ENCODE results near the gene ZNF865. TPM values are rescaled to one million over a fixed set of nuclear protein-coding genes. Genes with fewer than 3 reads are reported as not detected.

Gene ZNF865
- total and polyA plus RNA-seq, 2 donors (not counting 3 experiments of a cell fraction or from before 2014, with no cell fraction given): 4.0 to 10.1 TPM

DNA sequence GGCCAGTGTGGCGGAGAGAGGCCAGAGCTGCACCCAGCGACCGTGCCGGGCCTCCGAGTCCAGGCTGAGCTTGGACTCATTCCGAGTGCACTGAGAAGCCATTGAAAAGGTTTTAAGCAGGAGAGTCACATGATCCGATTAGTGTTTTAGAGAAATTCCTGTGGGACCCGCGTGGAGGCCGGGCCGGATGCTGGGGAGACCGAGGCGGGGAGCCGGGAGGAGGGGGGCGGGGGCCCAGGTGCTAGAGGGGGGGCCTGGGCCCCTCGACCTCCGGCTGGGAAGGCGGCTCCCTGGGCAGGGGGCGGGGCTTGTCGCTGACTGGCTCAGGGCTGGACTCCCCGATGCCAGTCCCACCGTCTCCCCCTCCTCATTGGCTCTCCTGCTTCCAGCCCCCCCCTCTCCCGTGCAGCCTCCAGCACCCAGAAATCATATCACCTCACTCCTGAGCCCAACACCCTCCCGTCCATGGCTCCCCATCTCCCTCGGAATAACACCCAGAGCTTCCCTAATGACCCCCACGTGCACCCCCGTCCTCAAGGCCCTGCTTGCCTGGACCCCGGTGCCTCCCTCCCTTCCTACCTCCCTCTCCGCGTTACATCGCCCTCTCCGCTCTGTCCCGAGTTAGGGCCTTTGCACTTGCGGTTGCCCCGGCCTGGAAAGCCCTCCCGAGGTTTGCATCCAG, 19.6 kb upstream of the ZNF865 start:
- peak; percentile 68 for DNase-seq (ENCODE audit: low read depth, low spot score)
- no TSS peak for BruUV-seq (replicated peaks)
- peaks cover 4 to 7% of the 10 kb centered on the region in 2 experiments for H3K27me3 ChIP-seq (ENCODE audit: control insufficient read depth in 2 of 2, insufficient read depth in 2 of 2, low read length in 2 of 2)
- ChIA-PET CTCF (interaction anchor here (1.0 kb wide), 2 partner anchors 18 to 69 kb away, joined by 3 to 4 read pairs; no protein-coding TSS in a partner anchor), POLR2A (interaction anchor here (0.5 to 2.3 kb wide), 2 partner anchors 14 to 61 kb away, joined by 3 to 8 read pairs; partner anchors contain the start of genes FIZ1 and ZNF524)
- no peaks in the 10 kb centered on the region for H3K36me3 ChIP-seq (ENCODE audit: control insufficient read depth in 2 of 2, extremely low read depth in 1 of 2, insufficient read depth in 2 of 2, low read length in 2 of 2)
- no peaks in the 10 kb centered on the region for H3K9me3 ChIP-seq (replicated peaks; ENCODE audit: control insufficient read depth, insufficient read depth, low read length)
- peak; percentile 18 for FAIRE-seq
- H3K79me2 ChIP-seq (ENCODE audit: control insufficient read depth, insufficient read depth, low read length): no peaks in the 10 kb centered on the region
- dilution Hi-C loops (cut with MboI; ENCODE audit: extremely low pct_ligation_motif_present, low sequenced_read_pairs): no loop called here
- H3K4me3 ChIP-seq (replicated peaks in 1 of 3; ENCODE audit: insufficient read depth in 1 of 3, low read depth in 1 of 3, low read length in 3 of 3): peak overlapping the region in 1 of 3 experiments; percentile 22
- no peaks in the 10 kb centered on the region for H3K9me1 ChIP-seq (replicated peaks; ENCODE audit: control insufficient read depth, extremely low read depth, insufficient read depth, low read length)
- intact Hi-C loops (cut with micrococcal nuclease): no loop called here
- H3K27ac ChIP-seq (ENCODE audit: insufficient read depth, low read depth, low read length): no peak overlapping the region
- no peaks in the 10 kb centered on the region for H4K20me1 ChIP-seq (replicated peaks; ENCODE audit: control insufficient read depth, extremely low read depth, insufficient read depth, low read length)
- H3K9ac ChIP-seq (replicated peaks; ENCODE audit: extremely low read depth, insufficient read depth, low read length): no peak overlapping the region
- no peak for TF ChIP-seq POLR2AphosphoS5 (IDR thresholded peaks at IDR 0.05; ENCODE audit: insufficient read depth, low read depth, low read length)
- TF ChIP-seq EZH2 (IDR thresholded peaks at IDR 0.05; ENCODE audit: borderline replicate concordance, low read depth, low read length, severe bottlenecking): no peak
- no peak for TF ChIP-seq MAX (IDR thresholded peaks at IDR 0.05; ENCODE audit: insufficient read depth, insufficient read length)
- peaks cover 4% of the 10 kb centered on the region for H3K4me1 ChIP-seq (ENCODE audit: control insufficient read depth, extremely low read depth, insufficient read depth, low read length)
- H2AFZ ChIP-seq (ENCODE audit: low read depth, low read length): peak overlapping the region; percentile 58
- no peak overlapping the region for H3K4me2 ChIP-seq (ENCODE audit: insufficient read depth, low read length)

DNA sequence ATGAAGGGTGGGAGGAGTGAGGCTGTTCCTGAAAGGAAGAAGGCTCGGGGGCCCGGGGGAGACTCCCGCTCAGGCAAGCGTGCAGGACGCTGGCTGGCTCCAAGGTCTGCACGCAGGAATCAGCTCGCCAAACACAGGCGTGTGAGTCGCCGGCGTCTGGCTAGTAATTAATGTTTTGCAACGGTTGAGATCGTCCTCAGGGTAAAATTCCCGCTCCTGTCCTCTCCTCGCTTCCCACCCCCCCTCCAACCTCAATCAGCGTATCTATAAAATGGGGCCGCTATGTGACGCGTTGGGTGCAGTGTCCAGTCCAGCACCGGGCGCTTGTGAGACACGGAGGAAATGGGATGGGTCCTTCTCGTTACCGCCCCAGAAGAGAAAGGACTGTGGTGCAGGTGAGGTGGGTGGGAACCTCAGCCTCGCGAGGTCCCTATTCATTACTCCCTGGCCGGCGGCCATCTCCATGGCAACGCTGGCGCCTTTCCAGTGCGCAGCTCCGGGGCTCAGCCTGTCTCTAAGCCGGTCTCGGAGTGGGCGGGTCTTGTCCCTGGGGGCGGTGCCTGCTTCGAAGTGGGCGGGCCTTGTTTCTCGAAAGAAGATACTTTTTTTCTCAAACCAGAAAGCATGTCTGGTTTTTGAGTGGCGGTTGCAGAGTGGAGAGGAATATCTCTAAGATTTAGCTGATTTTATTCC, 18.3 kb upstream of the ZNF865 start:
- Histone ChIP-seq H3K36me3 (ENCODE audit: control insufficient read depth in 2 of 2, extremely low read depth in 1 of 2, insufficient read depth in 2 of 2, low read length in 2 of 2) (peaks cover 0 to 3% of the 10 kb centered on the region in 2 experiments), H3K9me3 (replicated peaks; ENCODE audit: control insufficient read depth, insufficient read depth, low read length) (no peaks in the 10 kb centered on the region), H3K27me3 (ENCODE audit: control insufficient read depth in 2 of 2, insufficient read depth in 2 of 2, low read length in 2 of 2) (peaks cover 4 to 7% of the 10 kb centered on the region in 2 experiments), H3K9me1 (replicated peaks; ENCODE audit: control insufficient read depth, extremely low read depth, insufficient read depth, low read length) (no peaks in the 10 kb centered on the region), H3K4me1 (ENCODE audit: control insufficient read depth, extremely low read depth, insufficient read depth, low read length) (no peaks in the 10 kb centered on the region), H3K4me2 (ENCODE audit: insufficient read depth, low read length) (peak overlapping the region; percentile 20), H3K27ac (ENCODE audit: insufficient read depth, low read depth, low read length) (no peak overlapping the region), H3K4me3 (replicated peaks in 1 of 3; ENCODE audit: insufficient read depth in 1 of 3, low read depth in 1 of 3, low read length in 3 of 3) (peak overlapping the region in 1 of 3 experiments; percentile 3), H4K20me1 (replicated peaks; ENCODE audit: control insufficient read depth, extremely low read depth, insufficient read depth, low read length) (no peaks in the 10 kb centered on the region), H3K79me2 (ENCODE audit: control insufficient read depth, insufficient read depth, low read length) (no peaks in the 10 kb centered on the region), H3K9ac (replicated peaks; ENCODE audit: extremely low read depth, insufficient read depth, low read length) (no peak overlapping the region), H2AFZ (ENCODE audit: low read depth, low read length) (peak overlapping the region; percentile 16)
- TF ChIP-seq POLR2AphosphoS5 (IDR thresholded peaks at IDR 0.05; ENCODE audit: insufficient read depth, low read depth, low read length) (peak; percentile 17), MYC (IDR thresholded peaks at IDR 0.05; ENCODE audit: low read depth, low read length) (no peak)
- intact Hi-C loops (cut with micrococcal nuclease): loop anchor here (1.0 kb wide), 1 partner anchor 12 kb away; the partner anchor contains the start of gene FIZ1
- FAIRE-seq (peak; percentile 94), DNase-seq (ENCODE audit: low read depth, low spot score) (peak; percentile 92)
- dilution Hi-C loops (cut with MboI; ENCODE audit: extremely low pct_ligation_motif_present, low sequenced_read_pairs): no loop called here
- BruUV-seq (replicated peaks): no TSS peak
- ChIA-PET CTCF (interaction anchor here (1.0 to 1.1 kb wide), 2 partner anchors 46 to 120 kb away, joined by 3 read pairs; no protein-coding TSS in a partner anchor), POLR2A (interaction anchor here (2.3 kb wide), 1 partner anchor 12 kb away, joined by 8 read pairs; the partner anchor contains the start of genes FIZ1 and ZNF524)
